CD4-positive, alpha-beta T cell treated with Interleukin-4 for 4 hours (primary cell): Measurements from ENCODE around the gene PLCH1.
"Not testable (repeated sequence)": the region's sequence is repeated elsewhere in the genome, so short reads cannot be mapped to it uniquely, and the experiment has no call there.

Experiments
- DNase-seq: peaks from one replicate; pipeline ENCODE4 v3.0.0-alpha.2; 2020

The PLCH1 gene

DNA sequence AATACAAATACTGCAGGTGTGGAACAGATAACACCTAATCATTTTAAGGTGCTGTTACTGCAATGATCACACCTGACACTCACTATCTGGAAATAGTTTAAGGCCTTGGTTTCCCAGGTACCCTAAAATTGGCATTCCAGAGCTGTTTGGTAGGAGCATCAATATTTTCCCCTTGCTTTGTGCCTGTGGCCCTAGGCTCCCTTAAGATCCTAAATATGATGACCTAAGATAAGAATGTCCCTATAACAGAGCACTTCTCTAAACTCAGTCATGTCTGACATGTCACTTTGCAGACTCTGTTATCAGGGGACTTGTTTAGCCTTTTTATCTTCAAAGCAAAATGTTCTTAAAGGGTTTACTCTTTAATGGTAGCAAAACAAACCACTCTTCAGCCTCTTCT is 335.5 kb downstream of the PLCH1 start:
- no peak for DNase-seq

DNA sequence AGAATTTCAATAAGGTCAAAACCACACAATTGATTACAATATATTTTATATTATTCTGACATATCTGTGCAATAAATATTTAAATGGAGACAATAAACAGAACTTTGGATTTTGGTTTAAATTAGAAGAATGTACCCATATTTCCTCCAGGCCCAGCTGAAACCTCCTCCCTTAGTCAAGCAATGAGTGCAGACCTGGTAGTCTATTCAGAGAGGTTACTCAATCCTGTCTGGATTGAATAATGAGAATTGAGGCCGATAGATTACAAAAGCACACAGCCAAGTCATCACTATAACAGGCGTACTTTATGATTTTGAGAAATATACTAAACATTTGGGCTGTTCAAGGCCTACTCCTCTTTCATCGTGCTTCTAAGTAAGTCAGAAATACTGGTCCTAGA is 336.9 kb downstream of the PLCH1 start:
- DNase-seq = no peak

DNA sequence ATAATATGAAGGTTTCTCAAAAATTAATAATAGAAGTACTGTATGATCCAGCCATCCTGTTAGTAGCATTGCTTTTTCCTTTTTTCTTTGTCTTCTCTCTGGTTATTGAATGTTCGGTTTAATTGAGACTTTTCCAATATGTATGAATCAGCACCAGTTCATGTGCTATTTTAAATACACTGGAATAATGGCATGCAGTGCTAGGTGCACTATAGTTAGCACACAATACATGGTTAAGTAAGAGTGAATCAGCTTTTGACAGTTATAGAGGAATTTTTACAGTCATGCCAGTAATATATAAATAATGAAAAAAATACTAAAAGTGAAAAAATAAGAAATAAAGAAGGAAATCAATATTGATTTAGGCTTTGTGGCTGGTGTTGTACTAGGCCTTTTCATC is 337.5 kb downstream of the PLCH1 start:
- no peak for DNase-seq

DNA sequence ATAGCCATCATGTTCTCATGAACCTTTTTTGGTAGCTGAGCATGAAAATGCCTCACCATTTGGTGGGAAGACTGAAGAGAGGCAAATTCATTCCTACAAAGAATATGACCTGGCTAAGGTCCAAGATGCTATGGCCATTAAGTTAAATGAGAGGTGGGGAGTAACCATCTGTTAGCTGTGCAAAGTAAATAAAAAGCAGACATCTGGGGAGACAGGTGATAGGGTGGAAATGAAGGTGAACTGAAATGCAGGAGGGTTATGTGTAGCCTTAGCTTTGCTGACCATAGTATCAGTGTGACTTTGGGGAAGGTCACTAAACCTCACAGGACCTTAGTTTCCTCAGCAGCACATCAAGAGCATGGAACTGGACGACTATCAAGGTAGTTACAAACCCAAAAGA is 340.4 kb downstream of the PLCH1 start:
- no peak for DNase-seq

DNA sequence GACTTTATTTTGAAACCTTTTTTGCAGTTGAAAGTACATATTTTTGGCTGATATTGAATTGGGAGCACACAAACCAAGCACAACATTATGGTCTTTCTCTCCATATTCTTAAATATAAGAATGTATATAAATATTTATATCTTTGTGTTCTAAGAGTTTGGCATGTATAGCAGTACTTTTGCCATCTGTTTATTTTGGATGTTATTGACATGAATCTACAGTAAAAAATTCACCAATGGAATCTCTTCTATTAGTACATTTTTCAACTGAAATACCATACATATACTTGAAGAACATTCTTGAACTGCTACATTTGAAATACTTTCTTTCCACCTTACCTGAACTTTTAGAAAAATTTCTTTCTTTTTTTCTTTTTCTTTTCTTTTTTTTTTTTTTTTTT is 342.2 kb downstream of the PLCH1 start:
- no peak for DNase-seq

DNA sequence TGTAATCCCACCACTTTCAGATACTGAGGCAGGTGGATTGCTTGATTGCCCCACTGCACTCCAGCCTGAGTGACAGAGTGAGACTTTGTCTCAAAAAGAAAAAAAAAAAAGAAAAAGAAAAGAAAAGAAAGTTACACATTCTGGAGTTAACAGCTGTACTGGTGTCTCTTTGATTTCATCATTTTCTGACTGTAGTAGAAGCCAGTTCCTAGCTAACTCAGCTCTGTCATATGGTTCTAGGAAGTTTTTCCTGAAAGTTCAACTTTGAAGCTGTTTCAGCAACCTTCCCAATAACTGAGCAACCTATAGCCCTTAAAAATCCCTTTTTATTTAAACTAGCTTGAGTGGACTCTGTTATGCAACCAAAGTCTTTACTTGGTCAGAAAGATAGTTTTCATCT is 346.8 kb downstream of the PLCH1 start:
- no peak for DNase-seq

DNA sequence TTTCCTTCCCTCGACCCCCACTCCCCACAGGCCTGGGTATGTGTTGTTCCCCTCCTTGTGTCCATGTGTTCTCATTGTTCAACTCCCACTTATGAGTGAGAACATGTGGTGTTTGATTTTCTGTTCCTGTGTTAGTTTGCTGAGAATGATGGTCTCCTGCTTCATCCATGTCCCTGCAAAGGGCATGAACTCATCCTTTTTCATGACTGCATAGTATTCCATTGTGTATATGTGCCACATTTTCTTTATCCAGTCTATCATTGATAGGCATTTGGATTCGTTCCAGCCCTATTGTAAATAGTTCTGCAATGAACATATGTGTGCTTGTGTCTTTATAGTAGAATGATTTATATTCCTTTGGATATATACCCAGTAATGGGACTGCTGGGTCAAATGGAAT is 350.0 kb downstream of the PLCH1 start:
- DNase-seq = not testable (repeated sequence)

DNA sequence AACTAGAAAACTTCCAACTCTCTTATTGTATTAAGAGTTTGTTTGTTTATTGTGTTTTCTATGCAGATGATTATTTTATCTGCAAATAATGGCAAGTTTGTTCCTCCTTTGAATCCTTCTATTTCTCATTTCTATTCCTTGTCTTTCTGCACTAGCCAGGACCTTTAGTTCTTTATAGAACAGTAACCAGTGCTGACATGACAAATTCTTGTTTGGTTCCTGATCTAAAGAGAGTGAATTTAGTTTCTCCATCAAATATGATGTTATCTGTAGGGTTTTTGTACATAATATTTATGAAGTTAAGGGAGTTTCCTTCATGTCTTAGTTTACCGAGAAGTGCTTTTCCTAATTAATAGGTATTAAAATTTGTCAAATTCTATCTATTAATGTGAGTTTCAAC is 350.6 kb downstream of the PLCH1 start:
- DNase-seq = no peak

DNA sequence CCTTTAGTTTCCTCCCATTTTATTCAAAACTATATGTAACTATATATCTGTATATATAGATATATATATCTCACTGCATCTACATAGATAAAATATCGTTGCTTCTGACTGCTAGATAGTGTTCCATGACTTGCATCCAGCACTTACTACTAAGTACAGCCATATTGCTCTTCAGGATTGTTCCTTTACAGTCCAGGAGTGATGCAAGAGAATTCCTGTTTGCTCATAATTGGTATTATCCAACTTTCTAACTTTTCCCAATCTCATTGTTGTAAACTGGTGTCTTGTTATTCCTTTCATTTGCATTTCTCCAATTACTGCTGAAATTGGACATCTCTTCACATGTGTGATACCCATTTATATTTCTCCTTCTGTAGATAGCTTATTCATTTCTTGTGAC is 351.6 kb downstream of the PLCH1 start:
- no peak for DNase-seq

DNA sequence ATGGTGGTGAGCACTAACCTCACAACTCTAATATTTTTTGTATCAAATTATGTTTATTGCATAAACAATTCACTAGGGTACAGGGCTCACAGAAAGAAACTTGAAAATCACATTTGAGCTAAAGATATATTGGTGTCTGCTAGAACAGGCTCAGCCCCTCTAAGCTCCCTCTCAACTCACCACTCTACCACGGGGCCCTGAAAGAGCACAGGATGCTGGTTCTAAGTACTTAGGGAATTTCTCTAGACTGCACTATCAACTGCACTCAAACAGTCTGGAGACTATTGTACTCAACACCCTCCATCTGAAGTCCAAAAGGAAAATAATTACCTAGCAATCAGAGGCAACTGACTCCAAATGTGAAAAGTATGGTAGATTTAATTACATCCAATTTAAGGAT is 352.7 kb downstream of the PLCH1 start:
- DNase-seq = no peak

DNA sequence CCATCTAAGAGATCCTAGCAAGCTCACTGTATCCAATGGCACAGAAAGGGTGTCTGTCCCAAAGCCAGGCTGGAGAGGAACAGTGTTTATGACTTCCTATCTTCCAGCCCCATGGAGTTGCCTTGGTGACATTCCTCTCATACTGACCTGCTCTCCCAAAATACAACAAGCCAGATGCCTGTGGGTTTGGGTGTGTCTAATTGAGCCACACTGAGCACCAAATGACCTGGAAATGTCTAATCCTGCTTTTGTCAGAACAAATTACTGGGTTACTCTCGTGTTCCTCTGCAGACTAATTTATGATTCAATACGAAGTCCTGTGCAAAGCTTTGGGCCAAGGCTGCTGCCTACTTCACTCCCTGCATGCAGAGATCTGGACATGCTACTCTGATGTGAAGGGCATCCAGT is 353.3 kb downstream of the PLCH1 start:
- no peak for DNase-seq

DNA sequence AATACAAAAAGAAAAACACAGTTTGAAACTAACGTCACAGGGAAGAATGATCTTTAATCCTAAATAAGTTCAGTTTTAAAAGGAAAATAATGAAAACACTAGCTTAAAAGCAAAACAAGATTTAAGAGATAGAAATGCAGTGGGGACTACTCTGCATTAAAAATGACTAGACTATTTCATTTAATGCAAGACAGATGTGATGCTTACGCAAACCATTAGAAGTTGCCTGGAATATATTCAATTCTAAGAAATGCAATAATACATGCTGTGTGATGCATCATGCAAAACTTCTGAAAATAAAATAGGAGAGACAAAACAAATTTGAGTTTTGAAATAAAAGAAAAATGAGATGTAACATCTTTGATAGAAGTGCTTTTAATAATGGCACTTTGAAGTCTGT is 353.8 kb downstream of the PLCH1 start:
- no peak for DNase-seq

DNA sequence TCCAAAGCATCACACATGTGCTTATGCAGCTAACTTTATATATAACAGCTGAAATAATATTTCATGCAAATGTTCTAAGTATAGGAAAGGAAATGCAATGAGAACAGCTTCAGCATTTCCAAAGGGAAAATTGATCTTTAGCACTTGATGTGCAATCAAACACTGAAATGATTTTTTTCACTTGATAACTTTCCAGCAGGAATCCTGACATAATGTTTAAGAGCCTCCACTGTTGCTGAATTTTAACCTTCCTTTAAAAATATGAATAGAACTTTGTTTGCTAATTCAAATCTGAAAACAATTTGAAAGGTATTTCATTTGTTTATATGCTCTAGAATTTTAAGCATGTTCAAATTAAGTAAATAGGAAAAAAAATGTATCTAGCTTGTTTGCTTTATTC is 354.5 kb downstream of the PLCH1 start:
- no peak for DNase-seq

DNA sequence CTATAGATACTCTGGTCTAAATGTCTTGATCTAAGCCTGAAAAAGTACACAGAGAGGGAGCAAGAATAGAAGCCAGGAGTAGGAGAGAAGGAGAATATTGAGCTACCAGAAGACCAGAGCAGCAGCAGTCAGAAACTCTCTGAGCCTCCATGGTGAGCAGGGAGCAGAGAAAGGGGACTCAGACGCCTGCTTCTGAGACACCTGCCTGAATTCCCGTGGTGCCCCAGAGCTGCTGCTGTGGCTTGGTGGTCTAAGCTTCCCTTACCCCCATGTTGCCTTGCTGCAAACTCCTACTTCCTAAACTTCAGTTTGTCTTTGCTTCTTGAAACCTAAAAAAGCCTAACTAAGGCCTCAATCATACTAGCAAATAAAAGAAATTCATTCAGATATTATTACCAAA is 356.5 kb downstream of the PLCH1 start:
- no peak for DNase-seq

DNA sequence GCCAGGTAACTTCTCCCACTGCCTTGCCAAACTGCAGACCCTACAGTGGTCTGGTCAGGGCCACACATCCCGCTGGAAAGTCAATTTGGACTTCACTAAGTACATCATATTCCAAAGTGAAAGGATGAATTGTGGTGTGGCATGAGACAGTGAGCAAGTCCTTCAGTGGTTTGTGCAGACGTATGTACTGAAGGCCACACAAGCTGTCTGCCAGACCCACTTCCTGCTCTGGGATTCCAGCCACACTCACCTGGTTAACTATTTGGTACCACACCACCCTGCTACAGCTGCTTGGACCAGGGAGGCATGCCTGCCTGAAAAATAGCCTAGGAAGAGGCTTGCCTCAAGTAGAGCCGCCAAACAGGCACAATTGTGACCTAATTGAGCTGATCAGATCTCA is 357.3 kb downstream of the PLCH1 start:
- DNase-seq = no peak

DNA sequence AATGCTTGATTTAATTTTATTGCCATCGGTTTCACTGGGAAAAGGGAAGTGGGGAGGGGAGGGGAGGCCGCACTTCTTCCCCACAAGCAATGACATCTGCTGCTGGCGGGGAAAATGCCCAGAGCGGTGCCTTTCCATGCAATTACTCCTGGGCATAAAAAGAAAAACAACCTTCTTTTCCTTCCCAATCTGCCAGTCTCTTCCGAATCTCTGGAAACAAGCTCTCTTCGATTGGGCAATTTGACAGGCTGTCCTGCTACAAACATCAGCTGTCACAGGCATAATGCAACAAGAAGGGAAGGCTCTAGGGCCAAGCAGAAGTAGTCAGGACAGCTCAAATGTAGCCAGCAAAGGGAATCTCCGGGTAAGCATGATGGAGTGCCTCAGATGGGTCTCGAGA is 358.0 kb downstream of the PLCH1 start:
- no peak for DNase-seq

DNA sequence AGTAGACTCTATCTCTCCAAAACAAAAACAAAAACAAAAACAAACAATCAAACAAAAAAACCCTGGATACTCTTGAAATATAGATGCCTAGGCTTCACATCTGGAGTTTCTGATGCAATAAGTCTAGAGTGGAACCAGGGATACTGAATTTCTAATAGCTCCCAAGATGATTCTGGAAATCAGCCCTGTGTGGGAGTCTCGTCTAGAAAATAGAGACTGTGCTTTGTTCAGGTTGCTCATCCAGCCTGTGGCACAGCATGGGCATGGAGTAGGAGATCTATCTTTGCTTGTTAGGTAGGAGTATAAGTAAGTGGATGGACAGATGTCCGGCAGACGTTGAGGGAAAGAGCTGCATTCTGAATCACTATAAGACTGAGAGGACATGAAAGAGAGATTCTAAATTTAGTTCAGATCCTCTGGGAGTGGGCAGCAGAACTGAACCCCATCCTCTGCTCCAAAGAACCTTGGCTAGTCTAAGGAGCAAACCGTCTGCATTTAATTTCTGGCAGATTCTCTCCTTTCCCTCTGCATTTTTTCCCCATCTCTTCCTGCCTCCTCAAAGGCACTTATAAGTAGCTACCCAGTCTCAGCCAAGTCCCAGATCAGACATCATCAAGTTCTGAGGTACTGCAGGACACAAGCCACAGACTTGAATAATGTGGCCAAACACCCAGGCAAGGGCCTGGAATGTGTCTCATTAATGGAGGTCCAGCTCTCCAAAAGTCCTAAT is 358.8 kb downstream of the PLCH1 start:
- DNase-seq = no peak

DNA sequence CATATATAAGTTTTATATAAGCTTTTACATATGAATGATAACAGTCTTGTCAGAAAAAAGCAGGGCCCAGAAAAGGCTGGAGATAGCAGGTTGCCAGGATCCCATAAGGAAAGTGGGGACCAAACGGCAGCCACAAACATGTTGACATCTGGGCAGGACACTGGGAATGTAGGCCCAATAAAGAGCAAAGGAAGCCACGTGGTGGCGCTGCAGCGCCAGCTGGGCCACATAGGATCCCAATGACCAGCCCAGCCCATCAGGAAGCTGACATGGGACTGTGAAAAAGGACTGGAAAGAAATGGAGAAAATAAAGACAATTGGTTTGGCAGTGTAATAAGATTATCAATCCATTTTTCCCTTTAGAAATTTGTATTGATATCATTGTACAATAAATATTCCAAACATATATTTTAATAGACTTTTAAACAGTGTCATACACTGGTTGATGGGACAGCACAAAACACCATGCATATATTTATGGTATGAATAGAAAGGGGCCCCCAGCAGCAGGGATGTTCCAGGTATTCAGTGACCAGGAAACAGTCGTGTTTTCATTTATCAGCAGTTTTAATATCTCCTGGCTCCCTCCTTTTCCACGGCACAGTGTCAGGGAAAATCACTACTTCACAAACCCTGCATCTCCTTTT is 362.4 kb downstream of the PLCH1 start:
- no peak for DNase-seq

DNA sequence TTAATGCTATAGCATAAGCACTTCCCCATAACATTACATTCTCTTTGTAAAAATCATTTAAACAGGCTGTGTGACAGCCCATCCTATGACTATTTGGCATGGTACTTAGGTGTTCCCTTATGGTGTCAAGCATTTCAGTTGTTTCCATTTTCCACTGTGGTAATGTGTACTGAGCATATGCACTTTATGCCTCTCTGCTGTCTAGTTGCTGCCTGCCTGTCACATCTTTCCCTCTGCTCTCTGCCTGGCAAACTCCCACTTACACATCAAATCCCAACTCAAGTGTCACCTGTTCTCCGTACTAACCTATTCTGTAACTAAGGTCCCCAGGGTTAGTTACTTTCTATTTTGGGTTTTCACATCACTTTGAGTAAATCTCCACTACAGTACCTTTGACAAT is 367.0 kb downstream of the PLCH1 start:
- DNase-seq = no peak

DNA sequence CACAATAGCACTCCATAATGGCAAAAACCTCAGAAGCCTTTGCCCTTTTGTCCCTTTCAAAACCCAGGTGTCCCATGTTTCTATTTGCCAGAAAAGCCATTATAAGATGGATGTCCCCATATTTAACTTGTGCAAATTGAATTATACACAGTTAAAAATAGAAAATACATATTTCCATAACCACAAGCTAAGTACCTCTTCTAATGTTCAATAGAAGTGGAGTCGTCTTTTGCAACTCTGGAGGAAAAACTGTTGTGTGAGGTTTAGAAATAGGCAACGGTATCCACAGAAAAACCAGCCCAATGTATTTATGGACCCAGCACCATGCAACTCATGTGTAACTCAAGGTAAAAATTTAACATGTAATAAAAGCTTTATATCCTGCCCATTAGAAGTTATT is 367.8 kb downstream of the PLCH1 start:
- DNase-seq = no peak

DNA sequence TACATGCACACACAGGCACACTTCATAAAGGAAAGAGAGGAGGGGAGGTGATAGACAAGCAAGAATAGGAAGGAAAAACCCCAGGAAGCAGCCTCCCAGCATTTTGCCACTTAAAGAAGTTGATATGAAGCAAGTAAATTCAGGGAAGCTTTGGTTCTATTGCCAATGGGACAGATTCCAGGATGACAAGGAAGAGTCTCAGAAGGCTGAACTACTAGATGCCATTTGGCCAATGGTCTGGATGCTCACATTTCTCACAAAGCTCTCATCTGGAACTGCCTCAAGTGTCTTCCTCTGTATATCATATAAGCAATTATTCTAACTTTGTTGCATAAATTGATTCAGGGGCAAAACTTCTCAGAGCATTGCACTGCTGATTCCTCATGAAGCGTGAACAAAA is 372.6 kb downstream of the PLCH1 start:
- no peak for DNase-seq

DNA sequence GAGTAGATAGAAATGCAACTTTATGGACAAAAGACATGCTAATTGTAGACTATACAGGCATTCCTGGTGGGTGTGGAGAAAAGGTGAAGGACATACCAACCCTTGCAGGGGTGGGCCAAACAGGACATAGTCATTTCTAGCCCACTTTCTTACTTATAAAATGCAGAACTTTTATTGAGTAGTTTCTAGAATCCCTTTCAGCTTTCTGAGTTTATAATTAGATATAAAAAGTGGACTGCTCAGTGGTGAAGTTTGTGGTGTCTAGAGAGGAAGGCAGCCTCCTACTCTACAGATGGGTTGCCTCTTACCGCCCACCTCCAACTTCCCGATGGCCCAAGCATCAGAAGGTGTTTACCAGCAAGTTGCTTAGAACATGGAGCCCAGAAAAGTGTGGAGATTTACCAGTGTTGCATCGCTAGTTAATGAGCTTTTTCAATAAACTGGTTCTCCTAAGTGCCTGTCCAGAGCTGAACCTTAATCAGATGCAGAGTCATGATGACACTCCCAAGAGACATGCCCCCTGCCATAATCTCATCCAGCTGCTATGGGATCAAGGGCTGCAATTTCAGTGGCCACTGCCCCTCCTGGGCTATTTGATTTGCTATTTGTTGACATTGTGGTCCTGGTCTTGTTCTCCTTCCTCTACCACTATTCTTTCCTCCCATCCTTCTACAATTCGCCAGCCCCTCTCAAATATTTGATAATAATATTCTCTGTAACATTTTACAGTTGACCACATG is 373.9 kb downstream of the PLCH1 start:
- DNase-seq = no peak

DNA sequence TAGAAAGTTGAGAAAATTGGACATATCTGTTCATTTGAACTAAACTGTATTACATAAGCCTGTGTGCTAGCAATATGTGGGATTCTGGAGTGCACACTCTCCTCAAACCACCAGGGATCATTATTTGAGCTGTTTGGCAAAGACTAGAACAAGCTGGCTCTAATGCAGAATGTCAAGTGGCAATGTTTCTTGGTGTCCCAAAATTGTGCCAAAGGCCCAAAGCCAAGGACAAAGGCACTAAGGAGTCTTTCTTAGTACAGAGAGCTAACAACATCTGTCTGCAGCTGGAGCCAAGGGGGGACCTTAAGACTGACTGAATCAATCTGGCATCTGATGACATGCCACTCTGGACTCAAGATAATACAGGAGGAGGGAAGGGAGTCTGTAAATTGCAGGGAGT is 374.7 kb downstream of the PLCH1 start:
- no peak for DNase-seq

DNA sequence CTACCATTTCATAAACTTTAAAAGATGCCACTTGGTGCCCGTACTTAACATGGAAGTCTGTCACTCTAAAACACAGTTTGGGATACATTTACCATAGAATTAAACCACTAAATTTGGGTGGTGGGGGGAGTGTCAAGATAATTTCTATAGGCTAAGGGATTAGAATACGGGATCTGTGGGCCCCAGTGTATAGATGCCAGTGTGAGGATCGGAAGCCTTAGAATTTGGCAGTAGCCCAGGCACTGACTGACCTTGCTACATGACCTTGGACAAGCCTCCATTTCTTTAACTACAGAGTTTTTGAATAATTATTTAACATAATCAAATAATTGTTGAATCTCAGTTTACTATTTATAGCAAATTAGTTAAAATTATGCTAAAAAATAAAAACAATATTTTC is 375.1 kb downstream of the PLCH1 start:
- no peak for DNase-seq
